Stimulated activated CD4-positive, alpha-beta T cell treated with anti-CD3 and anti-CD28 coated beads, Interleukin-1b, Interleukin-23, amount 100 ng/mL, for 4 hours (primary cell): ENCODE results near the gene ATP1B3.
A peak's percentile ranks its signal among the peaks of the same experiment; 100 is the strongest.
"Not testable (repeated sequence)": the region's sequence is repeated elsewhere in the genome, so short reads cannot be mapped to it uniquely, and the experiment has no call there.

Source experiments
- DNase-seq, 2 donors: peaks; one replicate each; pipeline ENCODE4 v3.0.0-alpha.2; 2020; ENCODE audit warnings: low read depth in 2 of 2

The ATP1B3 gene

DNA sequence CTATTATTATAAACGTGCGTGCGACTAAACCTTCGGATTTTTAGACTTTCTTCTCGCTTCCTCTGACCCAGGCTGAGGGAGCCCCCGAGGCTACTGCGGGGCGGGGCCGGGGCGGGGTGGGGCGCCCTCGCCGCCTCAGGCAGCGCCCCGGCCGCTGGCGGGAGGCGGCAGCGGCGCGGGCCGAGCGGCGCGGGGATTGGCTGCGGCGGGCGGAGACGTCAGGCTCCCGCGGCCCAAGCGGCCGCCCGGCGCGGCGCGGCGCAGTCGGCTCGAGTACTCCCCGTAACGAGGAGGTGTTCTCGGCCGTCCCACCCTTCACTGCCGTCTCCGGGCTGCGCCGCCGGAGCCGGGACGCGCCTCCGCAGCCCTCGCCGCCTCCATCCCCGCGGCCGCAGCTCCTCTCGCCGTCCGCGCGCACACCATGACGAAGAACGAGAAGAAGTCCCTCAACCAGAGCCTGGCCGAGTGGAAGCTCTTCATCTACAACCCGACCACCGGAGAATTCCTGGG, at the start of gene ATP1B3:
Gene ATP1B3 (plus strand): TSS at position 263 of the 510 bp plus-strand sequence. CDS start 159 bp downstream, at position 422.
- peak; percentile 73 to 79 for DNase-seq

DNA sequence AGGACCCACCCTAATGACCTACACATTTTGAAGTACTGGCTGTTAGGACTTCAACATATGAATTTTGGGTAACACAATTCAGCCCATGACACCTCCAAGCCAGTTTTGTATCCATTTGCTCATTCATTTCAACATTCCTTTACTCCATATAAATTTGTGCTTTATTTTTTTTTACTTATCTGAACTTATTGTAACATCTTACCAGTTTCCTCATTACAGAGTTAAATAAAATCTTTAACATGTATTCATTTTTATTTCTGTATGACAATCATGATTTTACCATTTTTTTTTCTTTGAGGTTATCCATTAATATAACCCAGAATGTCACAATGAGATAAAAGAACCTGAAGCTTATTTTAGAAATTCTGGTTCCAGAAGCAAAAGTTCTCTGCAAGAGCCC, 48.0 kb upstream of the ATP1B3 start:
- DNase-seq, result no peak

GRCh38 chr3:141828890-141829289, 47.6 kb upstream of the ATP1B3 start:
- DNase-seq, result no peak

DNA sequence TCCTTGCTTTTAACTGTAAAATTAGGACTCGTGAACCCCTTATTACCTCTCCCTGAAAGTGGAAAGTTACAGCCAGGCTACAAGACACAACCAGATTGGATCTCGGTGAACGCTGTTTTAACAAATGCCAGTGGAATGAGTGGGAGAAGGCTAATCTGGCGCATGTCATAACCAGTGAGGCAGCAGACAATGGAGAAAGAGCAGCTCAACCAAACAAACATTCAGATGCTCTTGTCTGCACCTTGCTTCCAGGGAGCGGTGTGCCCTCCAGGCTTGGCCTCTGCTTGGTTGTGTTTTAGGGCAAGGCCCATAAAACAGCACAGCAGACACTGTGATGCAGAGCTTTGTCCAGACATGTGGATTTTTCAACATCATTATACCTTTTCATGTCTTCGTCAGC, 45.9 kb upstream of the ATP1B3 start:
- no peak for DNase-seq

DNA sequence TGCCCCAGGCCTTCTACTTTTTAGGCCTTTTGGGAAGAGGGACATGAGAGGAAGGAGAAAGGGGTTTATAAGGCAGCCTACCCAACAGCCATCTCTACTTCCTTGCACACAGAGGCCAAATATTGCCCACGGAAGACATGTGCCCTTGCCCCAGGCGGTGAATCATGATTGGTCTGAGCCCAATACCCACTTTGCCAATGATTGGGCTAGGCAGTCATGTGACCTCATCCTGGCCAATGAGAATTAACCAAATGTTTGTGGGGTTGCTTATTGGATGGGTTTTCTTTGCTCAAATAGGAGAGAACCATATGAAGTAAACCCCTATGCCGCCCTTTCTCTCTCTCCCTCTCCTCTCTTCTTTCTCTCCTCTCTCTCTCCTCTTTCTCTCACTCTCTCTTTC, 42.2 kb upstream of the ATP1B3 start:
- DNase-seq, result no peak

- no peak for DNase-seq
These were observed 40.8 kb upstream of the ATP1B3 start for GRCh38 chr3:141835557-141836229.

- DNase-seq, result no peak
These were observed 37.1 kb upstream of the ATP1B3 start for GRCh38 chr3:141839389-141839788.

DNA sequence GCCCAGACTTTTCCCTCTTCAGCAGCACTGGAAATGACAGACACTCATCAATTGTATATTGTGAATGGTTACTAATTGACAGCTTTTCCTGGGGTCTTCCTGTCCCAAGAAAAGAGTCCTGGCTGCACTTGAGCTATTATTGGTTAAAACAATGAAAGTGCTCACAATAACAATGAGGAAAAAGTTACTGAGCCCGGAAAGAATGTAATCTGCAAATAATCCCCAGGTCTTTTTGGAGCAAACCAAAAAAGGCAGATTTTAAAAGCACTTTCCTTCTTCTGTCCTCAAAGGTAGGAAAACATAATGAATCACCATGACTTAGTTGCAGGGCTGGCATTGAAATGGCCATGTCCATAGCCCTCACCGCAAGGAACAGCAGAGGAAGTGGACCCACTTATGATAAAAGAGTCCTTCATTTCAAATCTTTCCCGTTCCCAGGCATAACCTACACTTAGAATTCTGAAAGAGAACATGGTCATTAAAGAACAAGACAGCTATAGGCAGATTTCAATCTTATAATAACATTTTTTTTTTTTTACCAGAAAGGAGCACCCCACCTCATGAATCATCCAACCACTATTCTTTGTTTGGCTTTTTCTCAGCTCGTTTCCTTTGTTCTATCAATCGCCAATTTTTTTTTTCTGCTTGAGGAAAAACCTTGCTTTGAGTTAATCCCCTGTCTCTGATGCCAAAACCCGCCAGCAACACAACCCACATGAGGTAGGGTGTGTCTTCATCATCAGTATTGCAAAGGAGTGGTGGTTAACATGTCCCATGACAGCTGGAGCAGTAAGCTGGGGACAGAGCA, 35.5 kb upstream of the ATP1B3 start:
- DNase-seq, result no peak

- DNase-seq, result no peak
These were observed 32.3 kb upstream of the ATP1B3 start for GRCh38 chr3:141844108-141844507.

DNA sequence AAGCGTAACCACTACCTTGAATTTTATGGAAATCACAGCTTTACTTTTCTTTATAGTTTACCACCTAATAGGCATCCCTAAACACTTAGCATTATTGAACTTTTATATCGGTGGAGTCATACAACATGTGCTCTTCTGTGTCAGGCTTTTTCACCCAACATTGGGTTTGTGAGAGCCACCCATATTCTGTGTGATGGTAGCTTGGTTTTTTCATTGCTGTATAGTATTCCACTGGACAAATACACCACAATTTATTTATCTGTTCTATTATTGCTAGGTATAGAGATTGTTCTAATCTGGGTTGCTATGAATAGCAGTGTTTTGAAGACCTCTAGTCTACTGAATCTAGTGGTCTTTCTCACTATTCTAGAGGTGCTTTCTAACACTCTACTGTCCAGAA, 31.6 kb upstream of the ATP1B3 start:
- no peak for DNase-seq

DNA sequence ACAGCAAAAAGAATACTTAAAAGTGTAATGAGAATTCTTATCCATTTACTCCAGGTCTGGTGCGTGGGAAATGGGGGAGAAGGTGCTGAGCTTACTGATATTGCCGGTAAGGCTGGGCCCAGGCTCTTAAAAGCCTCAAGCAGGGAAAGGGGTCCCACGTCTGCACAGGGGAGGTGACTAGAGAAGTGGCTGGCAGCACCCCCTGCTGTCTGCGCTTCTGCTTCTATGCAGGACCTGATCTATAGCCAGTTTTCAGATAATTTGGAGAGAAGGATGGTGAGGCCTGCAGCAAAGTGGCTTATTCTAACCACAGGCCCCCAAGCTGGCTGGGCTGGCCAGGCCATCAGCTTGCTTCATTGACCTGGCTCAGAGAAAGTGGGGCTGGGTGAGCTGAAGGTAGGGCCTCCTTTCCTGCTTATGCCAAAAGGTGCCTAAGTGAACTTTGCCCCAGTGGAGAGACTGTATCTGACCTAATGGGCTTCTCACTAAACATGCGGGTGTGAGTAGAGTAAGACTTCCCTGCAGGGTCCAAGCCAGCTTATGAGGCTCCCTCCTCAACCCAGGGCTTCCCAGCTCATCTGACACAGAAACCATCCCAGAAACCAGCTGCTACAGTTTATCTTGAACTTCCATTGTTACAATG, 30.9 kb upstream of the ATP1B3 start:
- peak in 1 of 2 donors; percentile 10 for DNase-seq

GRCh38 chr3:141846050-141846433, 30.4 kb upstream of the ATP1B3 start:
- no peak for DNase-seq

DNA sequence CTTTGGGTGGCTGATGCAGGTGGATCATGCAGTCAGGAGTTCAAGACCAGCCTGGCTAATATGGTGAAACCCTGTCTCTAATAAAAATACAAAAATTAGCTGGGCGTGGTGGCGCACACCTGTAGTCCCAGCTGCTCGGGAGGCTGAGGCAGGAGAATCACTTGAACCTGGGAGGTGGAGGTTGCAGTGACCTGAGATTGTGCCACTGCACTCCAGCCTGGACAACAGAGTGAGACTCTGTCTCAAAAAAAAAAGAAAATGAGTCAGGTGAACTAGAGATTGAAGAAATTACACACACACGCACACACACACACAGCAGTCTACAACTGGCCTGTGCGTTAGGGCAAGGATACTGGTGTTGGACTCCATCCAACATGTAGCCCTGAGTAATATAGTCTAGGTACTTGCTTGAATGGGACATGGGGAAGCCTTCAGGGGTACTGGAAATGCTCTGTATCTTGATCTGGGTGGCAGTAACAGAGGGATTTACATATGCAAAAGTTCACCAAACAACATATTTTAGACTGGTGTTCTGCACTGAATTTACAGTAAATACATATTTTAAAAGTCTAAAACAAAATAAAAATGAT, 28.2 kb upstream of the ATP1B3 start:
- DNase-seq, result not testable (repeated sequence)

GRCh38 chr3:141849056-141849815, 27.2 kb upstream of the ATP1B3 start:
- DNase-seq, result no peak

- DNase-seq, result no peak
These were observed 25.0 kb upstream of the ATP1B3 start for GRCh38 chr3:141851411-141851810.

GRCh38 chr3:141853081-141853601, 23.3 kb upstream of the ATP1B3 start:
- no peak for DNase-seq

DNA sequence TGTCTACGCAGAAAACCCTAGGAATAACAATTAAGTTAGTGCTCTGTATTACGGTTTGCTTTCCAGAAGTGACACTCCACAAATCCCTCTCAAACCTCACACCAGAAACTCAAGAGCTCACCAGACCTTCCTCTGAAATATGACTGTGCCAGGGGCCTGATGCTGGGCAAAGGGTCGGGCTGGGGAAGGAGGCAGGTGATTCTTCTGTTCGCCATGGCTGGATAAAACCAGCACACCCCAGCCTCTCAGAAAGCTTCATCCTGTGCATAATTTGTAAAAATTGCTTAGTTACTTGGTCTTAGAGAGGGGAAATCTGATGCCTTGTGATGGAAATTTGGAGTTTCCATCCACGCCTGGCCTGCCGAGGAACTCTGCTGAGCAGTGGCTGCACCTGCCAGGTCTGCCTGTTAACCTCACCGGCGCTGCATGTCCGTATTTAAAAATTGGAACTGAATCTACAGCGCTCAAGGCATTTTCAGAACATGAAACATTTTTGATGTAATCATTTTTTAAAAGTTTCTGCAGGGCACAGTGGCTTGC, 22.7 kb upstream of the ATP1B3 start:
- no peak for DNase-seq

GRCh38 chr3:141854599-141854998, 21.8 kb upstream of the ATP1B3 start:
- no peak for DNase-seq

GRCh38 chr3:141858312-141858711, 18.1 kb upstream of the ATP1B3 start:
- DNase-seq, result no peak

DNA sequence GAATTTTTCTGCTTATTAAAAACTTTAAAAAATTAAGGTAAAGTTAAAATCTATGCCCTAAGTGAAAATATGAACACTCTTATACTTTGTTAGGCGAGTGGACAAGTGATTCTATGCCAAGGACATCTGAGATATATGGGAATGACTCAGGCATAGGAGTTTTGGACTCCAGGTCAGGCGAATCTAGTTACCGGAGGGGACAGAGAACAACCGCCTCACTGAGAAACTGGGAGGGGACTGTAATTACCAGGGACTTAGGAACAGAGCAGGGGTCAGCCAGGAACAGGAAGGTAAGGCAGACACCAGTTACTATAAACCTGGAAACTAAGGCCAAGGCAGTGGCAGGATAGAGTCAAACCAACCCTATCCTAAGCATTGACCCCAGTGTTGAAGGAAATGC, 16.8 kb upstream of the ATP1B3 start:
- no peak for DNase-seq

DNA sequence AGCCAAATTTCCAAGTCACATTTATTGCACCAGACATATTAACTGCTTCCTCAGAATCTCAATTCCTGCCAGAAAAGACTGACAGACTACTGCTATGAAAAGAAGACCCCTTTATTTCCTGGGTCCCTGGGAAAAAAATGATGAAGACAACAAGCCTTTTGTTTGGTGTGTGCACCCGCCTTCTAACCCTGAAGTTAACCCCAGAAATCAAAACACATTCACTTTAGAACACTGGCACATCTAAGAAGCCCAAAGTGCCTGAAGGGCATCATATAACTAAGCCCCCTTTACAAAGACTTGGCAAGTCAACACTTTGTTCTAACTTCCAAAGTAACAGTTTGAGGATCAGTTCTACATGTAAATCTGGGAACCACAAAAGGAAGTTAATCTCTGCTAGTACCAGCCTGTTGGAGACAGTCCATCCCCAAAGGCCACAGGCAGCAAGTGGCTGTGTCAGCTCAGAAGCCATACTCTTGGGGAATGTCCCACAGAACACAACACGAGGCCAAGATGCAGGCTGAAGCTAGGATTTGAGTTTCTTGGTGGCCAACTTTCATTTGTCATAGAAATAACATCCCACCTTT, 16.3 kb upstream of the ATP1B3 start:
- DNase-seq, result no peak
